Brain microvascular endothelial cell (primary cell): ENCODE results near the gene CILP2.
A peak's percentile ranks its signal among the peaks of the same experiment; 100 is the strongest.

Experiments
- DNase-seq: peaks from one replicate; pipeline ENCODE4 v3.0.0-alpha.2; 2020
- H3K27ac ChIP-seq: fragments of 250-450 bp; sonication (Bioruptor Pico); 2 replicates; pipeline ENCODE4 v1.5.1; 2020; ENCODE audit warnings: mild to moderate bottlenecking, moderate library complexity
- H3K27me3 ChIP-seq: fragments of 250-450 bp; sonication (Bioruptor Pico); replicated peaks from 2 replicates; pipeline ENCODE4 v1.5.1; 2020; ENCODE audit warnings: mild to moderate bottlenecking
- H3K36me3 ChIP-seq: fragments of 250-450 bp; sonication (Bioruptor Pico); replicated peaks from 2 replicates; pipeline ENCODE4 v1.5.1; 2020; ENCODE audit warnings: mild to moderate bottlenecking
- H3K4me3 ChIP-seq: 2 replicates; pipeline ENCODE4 v1.5.1; 2011; ENCODE audit warnings: low read depth, mild to moderate bottlenecking, control low read depth, low read length, moderate library complexity
- CTCF ChIP-seq: IDR thresholded peaks from 2 replicates; pipeline ENCODE4 v1.5.1; 2011; ENCODE audit warnings: low read depth, mild to moderate bottlenecking, moderate library complexity, low read length, control low read depth, inconsistent platforms; ENCODE audit errors: missing control alignments
- in situ Hi-C: cut with HindIII; loops from 2 replicates; pipeline ENCODE4 v1.10.0; 2017; ENCODE audit warnings: low sequenced_read_pairs, low pct_ligation_motif_present

CILP2 gene

GRCh38 chr19:19561946-19562664 lies 24.0 kb downstream of the CILP2 start:
- Histone ChIP-seq H3K27me3 (no peaks in the 10 kb centered on the region), H3K27ac (no peak overlapping the region), H3K36me3 (no peaks in the 10 kb centered on the region), H3K4me3 (no peak overlapping the region)
- in situ Hi-C loops, result no loop called here
- DNase-seq, result no peak
- TF ChIP-seq CTCF, result no peak

GRCh38 chr19:19562665-19563347 lies 24.7 kb downstream of the CILP2 start:
- peak; percentile 6 for TF ChIP-seq CTCF
- no peaks in the 10 kb centered on the region for H3K36me3 ChIP-seq
- in situ Hi-C loops, result no loop called here
- H3K27me3 ChIP-seq, result no peaks in the 10 kb centered on the region
- H3K4me3 ChIP-seq, result no peak overlapping the region
- no peak overlapping the region for H3K27ac ChIP-seq
- no peak for DNase-seq

GRCh38 chr19:19563348-19563848 lies 25.3 kb downstream of the CILP2 start:
- no peak for DNase-seq
- TF ChIP-seq CTCF, result no peak
- Histone ChIP-seq H3K27ac (no peak overlapping the region), H3K36me3 (no peaks in the 10 kb centered on the region), H3K27me3 (no peaks in the 10 kb centered on the region), H3K4me3 (no peak overlapping the region)
- in situ Hi-C loops, result no loop called here

- H3K27me3 ChIP-seq, result no peaks in the 10 kb centered on the region
- TF ChIP-seq CTCF, result no peak
- no peak overlapping the region for H3K27ac ChIP-seq
- in situ Hi-C loops, result no loop called here
- no peaks in the 10 kb centered on the region for H3K36me3 ChIP-seq
- peak; percentile 63 for DNase-seq
- no peak overlapping the region for H3K4me3 ChIP-seq
Measured at GRCh38 chr19:19566306-19566705, 28.2 kb downstream of the CILP2 start.

- TF ChIP-seq CTCF, result no peak
- in situ Hi-C loops, result no loop called here
Measured at GRCh38 chr19:19567391-19567790, 29.3 kb downstream of the CILP2 start.

More at GRCh38 chr19:19567391-19567790, 29.3 kb downstream of the CILP2 start:
- Histone ChIP-seq H3K27ac (no peak overlapping the region), H3K4me3 (no peak overlapping the region), H3K27me3 (no peaks in the 10 kb centered on the region), H3K36me3 (no peaks in the 10 kb centered on the region)
- DNase-seq, result no peak
